ENCODE data around the gene ZSCAN9.

GRCh38 chr6:28176373-28176772, 48.7 kb upstream of the ZSCAN9 start:
- TF ChIP-seq POLR2AphosphoS5 (IDR thresholded peaks at IDR 0.05; ENCODE audit: low read depth, low read length) (no peak), TAF1 (IDR thresholded peaks at IDR 0.05; ENCODE audit: borderline replicate concordance, low read depth, low read length) (no peak), POLR2A (IDR thresholded peaks at IDR 0.05; ENCODE audit: low read depth, low read length) (no peak)
